AG09319 (cell line): Measurements from ENCODE around the gene LITAFD.

Source experiments
- DNase-seq: peaks from one replicate; pipeline ENCODE4 v3.0.0-alpha.2; 2010; ENCODE audit warnings: low read depth; ENCODE audit errors: extremely low read depth
- CTCF ChIP-seq: IDR thresholded peaks from 2 replicates; pipeline ENCODE4 v1.5.1; 2011; ENCODE audit warnings: low read depth, mild to moderate bottlenecking, inconsistent platforms, low read length, moderate library complexity

Gene LITAFD

GRCh38 chr16:8885674-8886592 is 3.8 kb downstream of the LITAFD start:
- TF ChIP-seq CTCF, result no peak; the same call in 1 of the 2 replicates

GRCh38 chr16:8886593-8887430 is 4.7 kb downstream of the LITAFD start:
- TF ChIP-seq CTCF, result no peak
- no peak for DNase-seq

More at GRCh38 chr16:8885674-8886592, 3.8 kb downstream of the LITAFD start:
- DNase-seq, result no peak

GRCh38 chr16:8887431-8887765 is 5.2 kb downstream of the LITAFD start:
- TF ChIP-seq CTCF, result no peak

GRCh38 chr16:8887952-8888560 is 5.9 kb downstream of the LITAFD start:
- DNase-seq, result no peak
- TF ChIP-seq CTCF, result no peak

More at GRCh38 chr16:8887431-8887765, 5.2 kb downstream of the LITAFD start:
- no peak for DNase-seq

GRCh38 chr16:8888951-8889892 is 7.1 kb downstream of the LITAFD start:
- DNase-seq, result no peak

More at GRCh38 chr16:8888951-8889892, 7.1 kb downstream of the LITAFD start:
- TF ChIP-seq CTCF, result no peak
